Body of pancreas (tissue), 4 donors: ENCODE results near the gene AKR1C2. TPM values are rescaled to one million over a fixed set of nuclear protein-coding genes. Genes with fewer than 3 reads are reported as not detected.

Experiments used
- ATAC-seq: fragments of 150-250 bp; one replicate; pipeline ENCODE4 v1.9.1; 2016
- DNase-seq, 4 donors: peaks; one replicate each; pipeline ENCODE4 v3.0.0-alpha.2; 2019
- H3K27ac ChIP-seq, 4 donors: fragments of 200-600 bp; sonication (generic); 1 replicate in 3 of 4; 2 replicates in 1 of 4; pipeline versions ENCODE4 v1.5.1 to v1.6.1; 2016 to 2019; ENCODE audit warnings: mild to moderate bottlenecking in 1 of 4, mixed read lengths in 1 of 4, moderate library complexity in 1 of 4
- H3K27me3 ChIP-seq, 2 donors: fragments of 200-600 bp; sonication (generic); one replicate each; pipeline ENCODE4 v1.6.0; 2016; ENCODE audit warnings: mild to moderate bottlenecking in 1 of 2
- H3K36me3 ChIP-seq, 2 donors: fragments of 200-600 bp; sonication (generic); replicated peaks in 1 of 2; 2 replicates each; pipeline ENCODE4 v1.5.1; 2016; ENCODE audit warnings: low read depth in 2 of 2; ENCODE audit not compliant: insufficient read depth in 1 of 2
- H3K4me1 ChIP-seq: fragments of 200-600 bp; sonication (generic); one replicate; pipeline ENCODE4 v1.6.0; 2016
- H3K4me3 ChIP-seq, 2 donors: fragments of 200-600 bp; sonication (generic); 1 replicate in 1 of 2; 2 replicates in 1 of 2; pipeline ENCODE4 v1.5.1; 2016 to 2019
- H3K9me3 ChIP-seq, 3 donors: fragments of 200-600 bp; sonication (generic); 1 replicate in 2 of 3; 2 replicates in 1 of 3; pipeline ENCODE4 v1.5.1; 2016
- CTCF ChIP-seq, 7 experiments: fragments of 450-650 bp in 4 of 7; fragments of 200-600 bp in 3 of 7; sonication (generic) in 3 of 7; IDR thresholded peaks; one replicate each; pipeline ENCODE4 v1.5.1; 2016 to 2019; ENCODE audit warnings: antibody characterized with exemption in 7 of 7
- POLR2A ChIP-seq, 3 donors: fragments of 450-650 bp; IDR thresholded peaks; one replicate each; pipeline ENCODE4 v1.6.1; 2016; ENCODE audit warnings: antibody characterized with exemption in 3 of 3, mild to moderate bottlenecking in 2 of 3
- WGBS, 2 donors: methylation state at CpG; one replicate each; pipeline ENCODE4 v1.1.5; 2017; 5-methylcytosine and 5-hydroxymethylcytosine counted together
- intact Hi-C: fragments of 100-400 bp; cut with DNase I; formaldehyde crosslinking; loops from one replicate; pipeline ENCODE4 v1.15.1; 2023
- total RNA-seq, 2 donors: library from RNA; depleted of rRNA; stranded (reverse); fragments of >200 nt; gene quantifications; one replicate each; pipeline ENCODE4 v1.1.0, GENCODE V29; 2016

AKR1C2 gene
- total RNA-seq, 2 donors from 2014 or later, result 3.1 to 5.6 TPM

- 56 to 83% methylated on average over 1 of the region's 1 CpG for WGBS, 2 donors
- peak in 1 of 7 experiments; percentile 9 for TF ChIP-seq CTCF (IDR thresholded peaks at IDR 0.05)
- TF ChIP-seq POLR2A (IDR thresholded peaks at IDR 0.05), result no peak
- ATAC-seq (peak; percentile 82), DNase-seq (peak; percentile 71 to 88 (median 86))
- Histone ChIP-seq H3K4me3 (no peak overlapping the region), H3K36me3 (no peaks in the 10 kb centered on the region), H3K27ac (no peak overlapping the region), H3K4me1 (peaks cover 28% of the 10 kb centered on the region), H3K9me3 (no peaks in the 10 kb centered on the region), H3K27me3 (no peaks in the 10 kb centered on the region)
- intact Hi-C loops, result no loop called here
These were observed 40.1 kb upstream of the AKR1C2 start for GRCh38 chr10:5043716-5044115.

GRCh38 chr10:5042922-5043321 lies 39.3 kb upstream of the AKR1C2 start:
- no peak for TF ChIP-seq POLR2A (IDR thresholded peaks at IDR 0.05)
- TF ChIP-seq CTCF (IDR thresholded peaks at IDR 0.05), result no peak
- no peak for DNase-seq
- intact Hi-C loops, result no loop called here
- Histone ChIP-seq H3K36me3 (no peaks in the 10 kb centered on the region), H3K4me1 (peaks cover 28% of the 10 kb centered on the region), H3K27ac (no peak overlapping the region), H3K27me3 (no peaks in the 10 kb centered on the region), H3K4me3 (no peak overlapping the region), H3K9me3 (no peaks in the 10 kb centered on the region)
- ATAC-seq, result no peak
- WGBS, 2 donors, result 66 to 86% methylated on average over 4 of the region's 4 CpGs

GRCh38 chr10:5041471-5042023 lies 37.9 kb upstream of the AKR1C2 start:
- Histone ChIP-seq H3K27me3 (no peaks in the 10 kb centered on the region), H3K9me3 (no peaks in the 10 kb centered on the region), H3K27ac (peak overlapping the region in 2 of 4 donors; percentile 29 to 61), H3K4me3 (no peak overlapping the region), H3K36me3 (no peaks in the 10 kb centered on the region), H3K4me1 (peaks cover 28% of the 10 kb centered on the region)
- TF ChIP-seq POLR2A (IDR thresholded peaks at IDR 0.05) (peak in 1 of 3 donors; percentile 6), CTCF (IDR thresholded peaks at IDR 0.05) (no peak)
- ATAC-seq (peak; percentile 65), DNase-seq (peak in 2 of 4 donors; percentile 22 to 35)
- intact Hi-C loops, result no loop called here
- 27 to 30% methylated on average over 9 of the region's 9 CpGs for WGBS, 2 donors

GRCh38 chr10:5040781-5041470 lies 37.3 kb upstream of the AKR1C2 start:
- Histone ChIP-seq H3K36me3 (no peaks in the 10 kb centered on the region), H3K27ac (peak overlapping the region in 2 of 4 donors; percentile 29 to 61), H3K27me3 (no peaks in the 10 kb centered on the region), H3K4me1 (peaks cover 28% of the 10 kb centered on the region), H3K4me3 (no peak overlapping the region), H3K9me3 (no peaks in the 10 kb centered on the region)
- no peak for DNase-seq
- intact Hi-C loops, result no loop called here
- 46 to 73% methylated on average over 8 of the region's 8 CpGs for WGBS, 2 donors
- TF ChIP-seq POLR2A (IDR thresholded peaks at IDR 0.05), result no peak
- TF ChIP-seq CTCF (IDR thresholded peaks at IDR 0.05), result no peak
- ATAC-seq, result no peak
